ENCODE results near the gene CSNK1G2.

The CSNK1G2 gene

GRCh38 chr19:1941146-1942077 is at the start of gene CSNK1G2:
CSNK1G2 (plus strand) TSS chr19:1941172; CDS start chr19:1969773, 28,601 bp downstream.
- in situ Hi-C loops (cut with MboI; ENCODE audit: low sequenced_read_pairs): no loop called here

- in situ Hi-C loops (cut with MboI; ENCODE audit: low sequenced_read_pairs): no loop called here
Measured at GRCh38 chr19:1893791-1894190, 47.2 kb upstream of the CSNK1G2 start.

- in situ Hi-C loops (cut with MboI; ENCODE audit: low sequenced_read_pairs): no loop called here
Measured at GRCh38 chr19:1896508-1896907, 44.5 kb upstream of the CSNK1G2 start.

- in situ Hi-C loops (cut with MboI; ENCODE audit: low sequenced_read_pairs): no loop called here
Measured at GRCh38 chr19:1901940-1902404, 39.0 kb upstream of the CSNK1G2 start.

DNA sequence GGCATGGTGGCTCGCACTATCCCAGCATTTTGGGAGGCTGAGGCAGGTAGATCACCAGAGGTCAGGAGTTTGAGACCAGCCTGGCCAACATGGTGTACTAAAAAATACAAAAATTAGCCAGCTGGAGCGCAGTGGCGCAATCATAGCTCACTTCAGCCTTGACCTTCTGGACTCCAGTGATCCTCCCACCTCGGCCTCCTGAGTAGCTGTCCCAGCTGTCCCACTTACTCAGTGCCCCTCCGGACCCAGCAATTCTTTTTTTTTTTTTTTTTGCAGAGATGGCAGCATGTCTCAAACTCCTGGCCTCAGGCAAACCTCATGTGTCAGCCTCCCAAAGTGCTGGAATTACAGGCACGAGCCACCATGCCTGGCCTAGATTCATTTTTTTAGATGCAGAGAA is 38.0 kb upstream of the CSNK1G2 start:
- in situ Hi-C loops (cut with MboI; ENCODE audit: low sequenced_read_pairs): no loop called here

DNA sequence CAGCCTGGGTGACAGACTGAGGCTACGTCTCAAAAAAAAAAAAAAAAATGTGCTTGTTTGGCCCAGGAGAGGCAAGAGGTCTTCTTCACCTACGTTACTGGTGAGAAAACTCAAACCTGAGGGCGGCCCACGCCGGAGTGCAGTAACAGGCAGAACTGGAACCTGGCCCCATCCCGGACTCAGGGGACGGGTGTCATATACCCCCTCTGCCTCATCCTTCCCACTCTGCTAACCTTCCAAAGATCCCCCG is 36.2 kb upstream of the CSNK1G2 start:
- in situ Hi-C loops (cut with MboI; ENCODE audit: low sequenced_read_pairs): no loop called here

GRCh38 chr19:1905110-1905862 is 35.7 kb upstream of the CSNK1G2 start, which contains the start of the genes ADAT3 and SCAMP4:
ADAT3 (plus strand) TSS chr19:1905399; CDS start chr19:1912048, 6,649 bp downstream.
SCAMP4 (plus strand) TSS chr19:1905399; CDS start chr19:1915020, 9,621 bp downstream.
- in situ Hi-C loops (cut with MboI; ENCODE audit: low sequenced_read_pairs): no loop called here

- in situ Hi-C loops (cut with MboI; ENCODE audit: low sequenced_read_pairs): no loop called here
Measured at GRCh38 chr19:1905863-1906375, 35.1 kb upstream of the CSNK1G2 start.

GRCh38 chr19:1906985-1907562 is 33.9 kb upstream of the CSNK1G2 start:
- in situ Hi-C loops (cut with MboI; ENCODE audit: low sequenced_read_pairs): no loop called here

GRCh38 chr19:1907563-1908363 is 33.2 kb upstream of the CSNK1G2 start:
- in situ Hi-C loops (cut with MboI; ENCODE audit: low sequenced_read_pairs): no loop called here

- in situ Hi-C loops (cut with MboI; ENCODE audit: low sequenced_read_pairs): no loop called here
Measured at GRCh38 chr19:1908364-1908678, 32.7 kb upstream of the CSNK1G2 start.

DNA sequence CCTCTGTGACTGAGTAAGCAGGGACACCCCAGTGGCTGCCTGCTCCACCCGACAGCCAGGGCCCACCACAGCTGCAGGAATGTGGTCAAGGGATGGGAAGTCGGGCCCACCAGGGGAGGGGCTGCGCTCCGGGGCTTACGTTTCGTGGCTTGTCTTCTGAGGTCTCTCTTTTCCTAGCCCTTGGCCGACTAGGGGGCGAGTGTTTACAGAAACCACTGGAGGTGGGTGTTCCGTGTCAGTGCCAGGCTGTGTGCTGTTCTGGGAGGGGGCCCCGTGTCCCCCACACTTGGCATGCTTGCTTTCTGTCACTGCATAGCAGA is 31.3 kb upstream of the CSNK1G2 start:
- in situ Hi-C loops (cut with MboI; ENCODE audit: low sequenced_read_pairs): no loop called here

GRCh38 chr19:1910177-1910576 is 30.8 kb upstream of the CSNK1G2 start:
- in situ Hi-C loops (cut with MboI; ENCODE audit: low sequenced_read_pairs): no loop called here

GRCh38 chr19:1911098-1911497 is 29.9 kb upstream of the CSNK1G2 start:
- in situ Hi-C loops (cut with MboI; ENCODE audit: low sequenced_read_pairs): no loop called here

- in situ Hi-C loops (cut with MboI; ENCODE audit: low sequenced_read_pairs): no loop called here
Measured at GRCh38 chr19:1911995-1912394, 29.0 kb upstream of the CSNK1G2 start.

GRCh38 chr19:1912760-1913505 is 28.0 kb upstream of the CSNK1G2 start:
- in situ Hi-C loops (cut with MboI; ENCODE audit: low sequenced_read_pairs): no loop called here

DNA sequence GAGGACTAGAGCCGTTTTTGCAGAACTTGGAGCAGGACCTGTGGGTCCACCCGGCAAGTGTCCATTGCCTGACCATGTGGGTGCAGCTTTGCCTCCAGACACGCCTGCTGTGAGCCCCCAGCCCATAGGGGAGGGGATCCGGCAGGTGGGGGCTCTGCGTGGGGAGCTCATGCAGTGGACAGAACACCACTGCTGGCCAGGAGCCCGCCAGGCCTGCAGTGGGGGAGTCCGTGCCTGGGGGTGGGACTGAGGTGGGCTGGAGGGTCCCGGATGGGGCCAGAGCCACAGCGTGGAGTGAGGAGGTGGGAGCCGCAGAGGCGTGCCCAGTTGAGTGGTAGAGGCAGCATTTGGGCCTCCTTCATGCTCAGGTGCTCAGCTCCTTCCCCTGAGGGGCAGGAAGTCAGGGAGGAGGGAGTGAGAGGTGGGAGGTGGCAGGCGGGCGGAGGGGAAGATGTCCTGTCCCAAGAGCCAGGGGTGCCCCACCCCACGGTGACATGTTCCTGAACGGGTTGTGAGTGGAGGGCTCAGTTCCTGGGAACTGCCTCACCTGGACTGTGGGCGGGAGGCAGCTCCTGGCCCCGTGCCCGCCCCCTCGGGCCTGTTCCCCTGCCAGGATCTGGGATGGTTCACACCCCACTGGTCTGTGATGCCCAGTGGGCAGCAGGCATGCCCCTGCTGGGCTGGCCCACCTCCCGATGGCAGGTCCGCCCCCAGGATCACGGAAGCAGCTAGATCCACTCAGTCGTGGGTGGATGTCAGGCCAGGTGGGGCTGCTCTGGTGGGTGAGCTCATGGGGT is 27.0 kb upstream of the CSNK1G2 start:
- in situ Hi-C loops (cut with MboI; ENCODE audit: low sequenced_read_pairs): no loop called here

- in situ Hi-C loops (cut with MboI; ENCODE audit: low sequenced_read_pairs): no loop called here
Measured at GRCh38 chr19:1914826-1915341, 26.1 kb upstream of the CSNK1G2 start.

GRCh38 chr19:1917146-1917545 is 23.8 kb upstream of the CSNK1G2 start:
- in situ Hi-C loops (cut with MboI; ENCODE audit: low sequenced_read_pairs): no loop called here
